Dermis microvascular lymphatic vessel endothelial cell (primary cell): ENCODE measurements around the gene GLRX3. TPM values are rescaled to one million over a fixed set of nuclear protein-coding genes. Genes with fewer than 3 reads are reported as not detected.

Source experiments
- DNase-seq, 2 donors: peaks; one replicate each; pipeline versions ENCODE4 v3.0.0 to v3.0.0-alpha.2; 2010; ENCODE audit warnings: low read depth in 2 of 2
- total RNA-seq: library from RNA; depleted of rRNA; stranded (reverse); fragments of >200 nt; gene quantifications from 2 replicates; pipeline ENCODE4 v1.2.1, GENCODE V29; 2014

GLRX3 gene
- total RNA-seq, 1 donor from 2014 or later, result 72.0 TPM

DNA sequence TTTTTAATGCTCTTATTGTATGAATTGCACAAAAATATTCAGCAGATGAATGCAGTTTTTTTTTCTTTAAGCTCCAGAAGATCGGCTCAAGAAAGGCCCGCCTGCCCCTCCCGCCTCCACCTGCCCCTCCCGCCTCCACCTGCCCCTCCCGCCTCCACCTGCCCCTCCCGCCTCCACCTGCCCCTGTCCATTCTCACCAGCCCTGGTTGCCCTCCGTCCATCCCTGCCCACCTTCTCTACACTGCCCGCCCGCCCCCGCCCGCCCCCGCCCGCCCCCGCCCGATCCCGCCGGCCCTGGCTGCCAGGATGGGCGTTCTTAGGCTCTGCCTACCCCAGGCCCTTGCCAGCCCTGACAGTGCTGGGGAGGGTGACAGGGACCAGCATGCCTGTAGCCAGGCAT is 67.4 kb downstream of the GLRX3 start:
- no peak for DNase-seq

DNA sequence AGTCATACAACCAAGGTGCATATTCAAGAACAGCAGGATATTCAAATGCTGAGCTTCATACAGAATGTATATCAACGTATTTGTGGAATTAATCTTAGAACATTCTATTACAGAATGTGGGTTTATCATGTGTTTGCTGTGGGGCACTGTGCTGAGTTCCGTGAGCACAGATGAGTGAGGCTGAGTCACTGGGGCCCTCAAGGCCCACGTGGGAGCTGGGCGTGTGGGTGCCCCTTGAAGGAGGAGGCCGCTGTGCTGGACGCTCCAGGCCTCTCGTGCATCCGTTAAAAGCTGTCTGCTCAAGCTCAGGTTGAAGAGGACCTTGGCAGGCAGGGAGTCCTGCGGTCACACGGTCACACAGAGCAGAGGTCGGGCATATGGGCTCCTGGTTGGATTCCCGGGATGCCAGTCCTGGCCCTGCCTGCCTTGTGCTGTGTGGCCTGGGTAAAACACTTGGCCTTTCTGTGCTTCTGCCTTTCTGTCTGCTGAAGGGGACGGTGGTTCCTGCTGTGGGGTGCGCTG is 70.1 kb downstream of the GLRX3 start:
- no peak for DNase-seq

DNA sequence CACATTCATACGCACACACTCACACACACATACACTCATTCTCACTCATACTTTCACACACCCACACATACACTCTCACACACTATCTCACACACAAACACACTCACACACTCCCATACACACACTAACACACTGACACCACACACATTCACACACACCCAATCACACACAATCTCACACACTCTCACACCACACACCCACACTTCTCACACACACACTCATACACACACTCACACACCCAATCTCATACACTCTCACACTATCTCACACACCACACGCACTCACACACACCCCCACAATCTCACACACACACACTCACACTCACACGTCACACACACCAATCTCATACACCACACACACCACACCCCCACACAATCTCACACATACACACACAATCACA is 71.0 kb downstream of the GLRX3 start:
- DNase-seq, result no peak

DNA sequence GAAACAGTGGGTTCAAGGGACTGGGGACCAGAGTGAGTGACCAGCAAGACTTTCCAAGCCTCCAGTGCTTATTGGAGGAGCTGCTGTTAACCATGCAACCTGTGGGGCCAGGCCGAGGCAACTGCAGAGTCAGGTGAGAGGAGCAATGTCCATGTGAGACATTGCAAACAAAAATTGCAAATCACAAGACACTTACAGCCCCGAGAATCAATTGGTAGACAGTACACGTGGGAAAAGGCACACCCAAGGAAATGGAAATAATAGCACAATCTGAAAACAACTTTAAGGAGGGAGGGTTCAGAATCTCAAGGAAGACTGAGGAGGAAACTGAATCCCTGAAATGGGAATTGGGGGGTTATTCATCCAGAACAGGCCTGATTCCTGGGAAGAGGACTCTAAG is 72.6 kb downstream of the GLRX3 start:
- DNase-seq, result no peak

DNA sequence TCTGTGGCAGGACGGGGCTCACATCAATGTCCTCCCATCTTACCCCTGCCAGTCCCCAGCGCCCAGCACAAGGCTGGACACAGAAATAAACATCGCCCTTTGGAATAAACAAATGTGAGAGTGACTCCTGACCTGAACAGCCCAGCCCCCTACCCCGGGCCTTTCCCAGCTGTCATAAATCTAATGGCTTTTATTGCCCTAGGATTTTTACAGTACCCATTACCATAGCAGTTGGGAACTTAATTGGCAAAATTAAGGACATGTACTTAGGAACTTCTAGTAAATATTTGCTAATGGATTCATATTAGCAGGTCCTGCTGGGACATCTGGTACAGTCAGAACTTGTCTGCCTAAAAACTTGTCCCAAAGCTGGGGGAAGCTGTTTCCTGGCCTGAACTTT is 76.6 kb downstream of the GLRX3 start:
- no peak for DNase-seq

DNA sequence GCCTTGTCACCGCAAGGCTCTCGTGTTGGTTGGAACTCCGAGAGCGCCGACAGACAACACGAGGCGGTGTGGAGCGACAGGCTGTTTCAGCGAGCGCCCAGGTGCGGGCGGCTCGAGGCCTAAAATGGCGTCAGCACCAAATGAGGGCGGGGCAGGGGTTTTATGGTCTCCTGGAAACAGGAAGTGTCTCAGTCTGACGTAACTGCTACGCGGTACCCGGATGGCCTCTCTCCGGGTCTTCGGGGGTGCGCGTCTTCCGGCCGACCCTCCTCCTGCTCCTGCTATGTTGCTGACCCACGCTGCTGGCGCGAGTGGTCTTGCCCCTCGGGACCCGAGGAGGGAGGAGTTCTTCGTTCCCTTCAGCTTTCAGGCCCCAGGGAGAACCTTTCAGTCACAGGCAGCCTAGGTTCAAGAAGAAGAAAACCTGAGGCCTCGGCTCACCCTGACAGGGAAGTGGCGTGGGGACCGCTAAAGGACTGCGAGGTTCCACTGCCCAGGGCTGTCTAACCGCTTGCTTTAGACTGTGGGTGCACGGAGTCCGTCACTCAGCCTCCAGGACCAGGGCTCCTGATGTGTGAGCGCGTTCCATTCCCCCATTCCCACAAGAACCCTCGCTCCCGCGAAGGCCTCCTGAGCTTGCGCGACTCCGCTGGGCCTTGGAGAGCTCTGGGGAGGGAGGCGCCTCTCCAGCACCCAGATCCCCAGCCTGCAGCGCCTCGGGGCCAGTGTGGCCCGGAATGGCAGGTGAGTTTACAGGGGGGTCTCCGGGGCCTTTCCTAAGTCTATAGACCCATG is 77.3 kb downstream of the GLRX3 start:
- DNase-seq, result no peak

DNA sequence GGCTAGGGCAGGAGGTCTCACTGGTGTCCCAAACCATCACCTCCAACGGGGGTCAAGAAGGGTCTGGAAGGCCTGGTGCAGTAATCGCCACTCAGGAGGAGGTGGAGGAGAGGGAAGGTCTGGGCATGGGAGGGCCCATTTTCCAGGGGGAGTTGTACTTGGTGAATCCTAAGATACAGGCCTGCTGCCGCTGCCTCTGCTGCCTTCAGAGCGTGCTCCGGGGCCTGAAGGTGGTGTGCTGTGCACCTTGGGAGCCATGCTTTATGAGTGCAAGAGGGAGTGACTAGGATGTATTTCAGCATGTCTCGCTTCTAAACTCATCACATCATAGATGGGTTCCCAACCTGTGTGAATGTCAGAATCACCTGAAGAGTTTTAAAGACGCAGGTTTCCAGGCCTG is 78.2 kb downstream of the GLRX3 start:
- no peak for DNase-seq

DNA sequence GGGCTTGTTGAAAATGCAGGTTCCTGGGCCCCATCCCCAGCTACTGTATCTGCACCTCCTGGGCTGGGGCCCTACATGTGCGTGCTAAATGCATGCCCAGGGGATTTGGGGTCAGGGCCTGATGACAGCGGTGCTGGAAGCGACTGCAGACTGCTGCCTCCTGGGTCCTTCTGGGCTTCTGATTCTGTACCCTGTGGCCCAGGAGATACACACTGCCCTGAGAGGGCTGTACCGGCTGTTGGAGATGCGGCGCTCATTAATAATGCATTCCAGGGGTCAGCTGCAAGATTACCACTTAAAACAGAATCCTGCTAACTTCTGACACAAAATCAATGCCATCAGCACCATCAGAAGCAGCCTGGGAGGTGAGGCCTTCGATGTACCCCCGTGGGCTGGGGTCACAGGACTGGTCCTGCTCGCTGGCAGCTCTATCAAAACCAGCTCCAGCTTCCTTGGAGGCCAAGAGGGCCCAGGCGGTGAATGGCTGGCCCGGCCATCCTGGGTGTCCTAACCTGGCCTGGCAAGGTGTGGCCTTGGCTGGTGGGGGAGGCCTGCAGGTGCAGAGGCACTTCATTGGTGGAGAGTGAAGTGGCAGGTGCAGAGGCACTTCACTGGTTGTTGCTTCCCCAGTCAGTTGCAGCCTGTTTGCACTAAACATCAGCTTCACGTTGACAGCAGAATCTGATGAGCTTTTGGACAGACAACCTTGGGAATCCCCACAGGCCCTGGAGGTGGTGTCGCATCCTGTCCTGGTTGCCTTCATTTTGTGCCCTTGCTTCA is 79.2 kb downstream of the GLRX3 start:
- DNase-seq, result no peak

DNA sequence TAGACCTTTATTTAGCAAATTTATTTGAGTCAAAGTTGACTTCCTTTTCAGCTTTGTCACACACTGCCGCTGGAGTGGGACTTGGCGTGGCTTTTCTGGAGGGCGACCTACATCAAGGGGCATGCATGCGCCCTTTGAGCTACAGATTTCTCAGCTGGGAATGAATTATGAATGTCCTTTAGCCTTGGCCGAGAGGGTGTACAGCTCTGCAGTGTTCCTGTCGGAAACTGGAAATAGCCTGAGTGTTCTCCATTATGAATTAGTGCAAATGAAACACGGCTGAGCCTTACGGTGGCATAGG is 79.7 kb downstream of the GLRX3 start:
- DNase-seq, result no peak

DNA sequence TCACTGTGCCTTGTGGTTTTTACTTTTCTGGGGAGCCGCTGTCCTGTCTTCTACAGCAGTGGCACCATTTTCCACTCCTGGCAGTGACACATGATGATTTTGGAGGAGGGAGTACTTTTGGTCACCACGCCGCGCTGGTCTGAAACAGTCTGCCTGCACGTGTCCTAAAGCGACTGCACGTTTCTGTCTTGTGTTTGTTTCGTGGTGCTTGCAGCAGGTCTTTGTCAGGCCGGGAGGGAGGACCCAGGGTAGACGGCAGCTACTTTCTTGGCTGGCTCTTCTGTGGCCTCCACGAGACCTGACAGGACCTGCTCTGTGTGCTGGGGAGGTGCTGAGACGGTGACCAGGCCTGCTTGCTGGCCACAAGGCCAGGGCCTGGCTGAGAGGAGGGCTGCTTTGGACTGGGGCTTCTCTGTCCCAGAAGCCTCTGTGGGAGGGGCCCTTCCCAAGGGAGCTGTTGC is 82.0 kb downstream of the GLRX3 start:
- no peak for DNase-seq

DNA sequence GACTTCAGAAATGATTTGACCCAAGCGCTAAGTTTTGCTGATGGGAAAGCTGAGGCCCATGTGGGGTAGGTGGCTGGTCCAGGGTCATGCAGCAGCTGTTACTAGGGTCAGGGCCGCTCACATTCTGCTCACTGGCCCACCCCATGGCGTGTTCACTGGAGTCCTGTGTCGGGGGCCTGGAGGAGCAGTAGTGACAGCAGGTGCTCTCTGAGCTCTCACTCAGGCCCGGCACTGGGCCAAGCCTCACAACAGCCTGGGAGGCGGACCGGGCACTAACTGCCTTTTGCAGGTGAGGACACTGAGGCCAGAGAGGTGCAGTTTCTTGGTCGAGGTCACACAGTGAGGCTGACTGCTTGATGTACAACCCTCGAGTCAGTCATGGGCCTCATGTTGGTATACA is 82.7 kb downstream of the GLRX3 start:
- DNase-seq, result no peak

DNA sequence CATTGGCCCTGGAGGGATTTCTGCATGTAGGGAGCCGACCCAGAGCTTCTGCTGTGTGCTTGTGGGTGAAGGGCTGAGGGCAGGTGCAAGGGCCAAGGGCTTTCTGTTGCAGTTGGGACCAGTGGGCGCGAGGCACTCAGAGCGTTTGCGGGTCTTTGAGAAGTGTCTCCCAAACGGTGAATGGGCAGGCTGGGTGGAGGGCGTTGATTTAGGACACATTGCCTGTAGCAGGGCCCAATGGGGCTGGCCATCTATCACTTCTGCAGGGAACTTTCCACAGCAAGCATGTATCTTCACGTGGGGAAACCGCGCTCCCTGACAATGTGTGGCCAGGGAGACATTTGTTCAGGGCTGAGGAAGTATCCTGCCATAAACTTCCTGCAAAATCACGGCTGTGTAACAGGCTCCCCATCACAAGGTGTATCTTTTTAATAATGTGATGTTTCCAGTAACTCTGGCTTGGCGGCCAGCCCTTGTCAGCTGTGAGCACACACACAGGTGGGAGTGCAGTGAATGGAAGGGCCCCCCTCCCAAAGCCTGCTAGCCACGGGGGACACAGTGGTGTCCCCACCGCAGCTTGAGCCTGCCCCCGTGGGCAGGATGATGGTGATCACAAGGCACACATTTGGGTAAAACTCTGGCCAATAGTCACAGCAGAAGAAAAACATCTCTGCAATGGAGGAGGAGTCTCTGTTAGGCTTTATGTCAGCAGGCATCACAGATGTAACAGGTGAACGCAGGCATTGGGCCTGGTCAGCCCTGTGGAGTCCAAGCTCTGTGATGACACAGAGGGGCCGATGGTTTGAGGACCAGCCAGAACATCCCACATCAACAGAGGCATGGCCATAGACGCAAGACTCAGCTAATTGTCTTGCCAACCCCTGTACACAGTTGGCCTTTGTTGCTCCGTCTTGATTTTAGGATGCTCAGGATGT is 84.3 kb downstream of the GLRX3 start:
- no peak for DNase-seq

DNA sequence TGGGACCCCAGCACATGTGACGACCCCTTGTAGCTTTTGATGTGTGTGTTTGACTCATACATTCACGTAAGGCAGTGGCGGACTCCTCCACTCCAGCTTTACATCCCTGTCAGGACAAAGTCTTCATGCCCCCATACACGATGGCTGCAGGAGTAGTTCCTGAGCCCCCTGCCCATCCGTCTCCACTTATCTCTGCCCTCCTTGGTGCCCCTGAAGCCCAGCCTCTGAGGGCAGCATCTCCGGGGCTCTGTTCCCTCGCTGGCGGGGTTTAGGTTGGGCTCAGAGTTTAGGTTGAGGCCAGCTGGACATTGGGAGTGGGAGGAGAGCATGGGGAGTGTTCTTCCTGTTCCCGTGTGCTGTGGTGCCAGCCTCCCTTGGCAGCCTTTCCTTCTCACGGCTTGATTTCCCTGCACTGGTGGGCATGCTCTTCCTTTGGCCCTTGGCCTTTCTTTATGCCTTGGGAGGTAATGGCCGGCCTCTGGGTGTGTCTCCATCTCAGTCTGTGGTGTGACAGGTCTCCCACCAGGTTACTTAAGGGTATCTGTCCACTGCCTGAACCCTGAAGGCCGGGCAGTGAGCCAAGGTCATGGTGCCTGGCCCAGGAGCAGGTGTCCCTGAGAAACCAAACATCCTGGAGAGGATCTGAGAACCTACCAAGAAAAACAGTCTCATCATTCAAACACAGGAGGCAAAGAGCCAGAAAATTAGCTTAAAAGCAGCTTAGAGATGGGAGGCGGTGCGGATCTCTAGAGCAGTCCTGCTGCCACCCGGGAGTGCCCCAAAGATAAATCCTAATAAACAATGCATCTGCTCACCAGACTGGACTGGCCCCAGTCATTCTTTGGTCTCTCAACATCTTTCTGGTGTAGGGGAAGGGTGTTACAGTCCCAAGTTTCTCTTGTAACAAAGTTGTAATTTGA is 85.5 kb downstream of the GLRX3 start:
- DNase-seq, result no peak

DNA sequence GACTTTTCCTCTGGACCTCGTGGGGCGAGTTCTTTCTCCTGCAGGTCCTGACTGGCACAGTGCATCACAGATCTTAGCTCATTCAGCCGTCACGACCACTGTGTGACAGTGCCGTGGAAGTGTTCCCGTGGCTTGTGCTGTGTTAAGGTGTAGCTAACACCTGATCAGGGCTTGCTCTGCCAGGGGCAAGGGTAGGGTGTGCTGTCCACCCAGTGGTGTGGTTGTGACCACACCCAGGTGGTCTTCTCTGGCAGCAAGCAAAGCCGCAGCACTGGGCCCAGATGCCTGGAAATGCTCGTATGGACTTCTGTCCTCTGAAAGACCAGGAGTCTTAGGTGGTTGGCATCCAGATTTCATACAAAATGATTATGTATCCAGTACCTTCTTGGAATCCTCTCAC is 86.2 kb downstream of the GLRX3 start:
- DNase-seq, result no peak

DNA sequence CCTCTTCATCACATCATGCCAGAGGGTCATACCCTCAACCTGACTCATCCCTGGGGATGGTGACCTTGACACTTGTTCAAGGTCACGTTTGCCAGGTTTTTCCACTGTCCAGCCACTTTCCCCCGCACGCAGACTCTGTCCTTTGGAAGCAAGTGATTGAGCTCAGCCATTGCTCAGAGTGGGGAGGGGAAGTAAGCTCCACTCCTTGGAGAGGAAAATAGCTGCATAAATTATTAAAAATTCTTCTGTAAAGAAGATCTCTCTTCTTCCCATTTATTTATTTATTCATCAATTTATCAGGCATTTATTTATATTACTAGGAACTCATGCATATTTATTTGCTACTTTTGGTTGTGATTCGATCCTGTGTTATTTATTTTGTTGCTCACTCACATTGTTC is 88.0 kb downstream of the GLRX3 start:
- DNase-seq, result no peak

DNA sequence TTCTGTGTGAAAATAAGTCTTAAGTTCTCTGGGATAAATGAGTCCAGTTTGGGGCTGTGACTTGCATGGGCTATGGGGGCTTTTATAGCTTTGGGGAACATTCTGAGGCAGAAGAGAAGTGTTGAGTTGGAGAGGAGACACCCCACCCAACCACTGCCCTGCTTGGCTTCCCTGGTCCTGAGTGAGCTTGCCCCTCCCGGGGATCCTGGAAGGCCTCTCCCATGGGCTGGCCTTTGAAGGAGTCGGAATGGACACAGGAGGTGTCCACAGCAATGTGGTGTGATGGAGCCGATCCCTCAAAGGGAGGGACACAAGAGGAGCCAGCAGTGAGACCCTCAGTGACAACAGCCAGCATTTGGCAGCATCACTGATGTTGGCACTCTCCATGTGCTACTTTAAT is 89.8 kb downstream of the GLRX3 start:
- no peak for DNase-seq

DNA sequence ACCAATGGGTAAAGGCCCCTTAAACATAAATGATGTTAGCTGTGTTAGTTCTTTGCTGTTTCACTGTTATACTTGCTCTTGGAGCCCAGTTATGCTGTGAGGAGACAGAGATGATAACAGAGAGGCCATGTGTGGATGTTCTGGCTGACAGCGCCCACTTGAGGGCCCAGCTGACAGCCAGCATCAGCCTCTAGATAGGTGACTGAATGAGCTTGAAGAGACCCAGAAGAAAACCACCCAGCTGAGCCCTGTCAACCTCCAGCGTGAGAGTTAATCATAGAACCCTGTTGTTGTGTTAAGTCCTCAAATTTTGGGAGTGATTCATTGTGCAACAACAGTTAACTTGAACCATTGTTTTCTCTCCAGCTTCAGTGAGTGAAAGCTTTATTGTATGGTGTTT is 91.7 kb downstream of the GLRX3 start:
- no peak for DNase-seq
